Smooth muscle cell of the brain vasculature (primary cell): ENCODE data around the gene ST8SIA1.
A peak's percentile ranks its signal among the peaks of the same experiment; 100 is the strongest.

Experiments
- DNase-seq: peaks from one replicate; pipeline ENCODE4 v3.0.0-alpha.2; 2012; ENCODE audit warnings: low read depth, low spot score

Gene ST8SIA1

DNA sequence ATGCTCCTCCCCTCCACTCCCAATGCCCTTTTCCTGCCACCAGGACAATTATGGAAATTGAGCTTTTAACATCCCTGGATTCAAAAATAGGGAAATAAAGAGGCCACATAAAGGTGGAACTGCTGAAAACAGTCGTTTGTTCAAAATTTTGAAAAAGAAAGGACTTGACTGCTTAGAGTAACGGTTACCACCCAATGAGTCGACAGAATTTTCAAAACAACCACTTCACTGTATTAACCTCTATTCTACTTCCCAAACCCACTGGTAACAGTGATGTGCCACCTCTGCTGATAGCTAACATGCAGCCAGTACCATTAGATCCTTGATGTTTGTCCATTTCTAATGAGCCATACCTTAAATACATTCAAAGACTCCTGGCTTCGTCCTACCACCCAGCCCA is 4.9 kb downstream of the ST8SIA1 start:
- no peak for DNase-seq

DNA sequence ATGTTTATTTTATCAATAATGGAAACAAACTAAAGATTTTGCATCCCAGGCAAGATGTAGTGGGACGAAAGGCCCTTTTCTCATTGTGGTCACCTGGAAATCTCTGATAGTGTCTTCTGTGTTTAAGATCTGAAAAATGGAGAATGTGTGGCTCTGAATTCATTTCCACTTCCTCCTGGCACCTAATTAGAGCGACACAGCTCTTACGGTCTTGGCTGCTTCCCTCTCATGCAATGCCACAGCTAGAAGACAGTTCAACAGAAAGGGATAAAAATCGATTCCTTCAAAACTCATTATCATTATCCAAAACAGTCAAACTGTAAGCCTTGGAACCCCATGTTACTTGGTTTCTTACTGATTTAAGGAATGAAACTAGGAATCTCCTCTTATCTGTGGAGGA is 9.3 kb downstream of the ST8SIA1 start:
- DNase-seq, result no peak

DNA sequence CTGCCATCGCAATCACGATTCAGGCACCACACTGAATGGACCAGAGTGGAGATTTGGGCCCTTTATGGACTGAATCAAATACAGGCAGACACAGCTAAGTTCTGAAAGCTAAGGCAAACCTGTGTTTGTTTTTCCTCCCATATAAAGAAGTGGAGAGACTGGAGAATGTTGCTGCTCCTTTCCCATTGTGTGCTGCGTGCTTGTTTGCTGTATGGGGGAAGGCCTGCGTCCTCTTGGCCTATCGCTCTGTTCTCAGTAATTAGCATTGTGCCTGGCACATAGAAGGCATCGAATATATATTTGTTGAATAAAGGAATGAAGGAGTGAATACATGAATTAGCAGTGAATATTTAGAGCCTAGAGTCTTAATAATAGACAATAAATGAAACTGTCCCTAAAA is 12.4 kb downstream of the ST8SIA1 start:
- DNase-seq, result no peak

DNA sequence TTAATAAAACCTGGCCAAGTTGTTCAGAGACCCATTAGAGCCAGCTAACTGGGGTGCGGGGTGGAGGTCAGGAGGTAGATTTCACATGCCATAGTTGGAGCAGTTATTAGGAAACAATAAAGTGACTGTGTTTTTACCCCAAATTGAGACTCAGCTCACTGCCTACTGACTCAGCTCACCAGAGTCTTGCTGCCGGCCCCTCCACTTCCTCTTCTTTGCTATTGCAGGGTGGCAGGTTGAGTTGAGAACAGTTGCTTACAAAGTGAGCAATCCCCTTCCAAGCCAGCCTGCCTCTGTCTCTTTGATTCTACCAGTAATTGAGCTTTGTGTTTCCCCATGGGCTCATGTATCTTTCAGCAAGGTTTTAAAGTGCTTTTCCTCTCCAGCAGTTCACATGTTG is 12.9 kb downstream of the ST8SIA1 start:
- DNase-seq, result no peak

DNA sequence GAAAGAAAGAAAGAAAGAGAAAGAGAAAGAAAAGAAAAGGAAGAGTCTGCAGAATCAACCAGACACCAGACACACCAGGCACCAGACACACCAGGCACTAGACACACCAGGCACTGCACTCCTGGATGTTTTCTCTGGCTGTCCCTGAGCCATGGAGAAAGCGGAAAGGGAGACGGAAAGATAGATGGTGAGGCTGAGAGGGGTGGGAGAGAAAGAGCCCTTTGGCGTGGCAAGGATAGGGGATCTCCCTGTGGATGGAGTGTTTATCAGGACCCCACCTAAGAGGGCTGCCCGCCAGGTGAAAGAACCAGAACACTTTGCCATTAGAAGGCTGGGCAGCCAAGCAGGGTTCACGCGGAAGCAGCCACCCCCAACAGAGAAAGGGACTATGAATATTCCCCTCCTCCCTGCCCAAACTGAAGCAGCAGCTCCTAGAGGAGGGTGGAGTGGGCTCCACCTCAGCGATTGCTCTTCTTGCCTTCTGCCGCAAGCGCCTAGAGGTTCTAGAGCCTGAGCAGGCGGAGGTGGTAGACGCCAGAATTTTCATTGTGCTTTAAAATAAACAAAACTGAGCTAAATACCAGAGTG is 13.4 kb downstream of the ST8SIA1 start:
- DNase-seq, result no peak

DNA sequence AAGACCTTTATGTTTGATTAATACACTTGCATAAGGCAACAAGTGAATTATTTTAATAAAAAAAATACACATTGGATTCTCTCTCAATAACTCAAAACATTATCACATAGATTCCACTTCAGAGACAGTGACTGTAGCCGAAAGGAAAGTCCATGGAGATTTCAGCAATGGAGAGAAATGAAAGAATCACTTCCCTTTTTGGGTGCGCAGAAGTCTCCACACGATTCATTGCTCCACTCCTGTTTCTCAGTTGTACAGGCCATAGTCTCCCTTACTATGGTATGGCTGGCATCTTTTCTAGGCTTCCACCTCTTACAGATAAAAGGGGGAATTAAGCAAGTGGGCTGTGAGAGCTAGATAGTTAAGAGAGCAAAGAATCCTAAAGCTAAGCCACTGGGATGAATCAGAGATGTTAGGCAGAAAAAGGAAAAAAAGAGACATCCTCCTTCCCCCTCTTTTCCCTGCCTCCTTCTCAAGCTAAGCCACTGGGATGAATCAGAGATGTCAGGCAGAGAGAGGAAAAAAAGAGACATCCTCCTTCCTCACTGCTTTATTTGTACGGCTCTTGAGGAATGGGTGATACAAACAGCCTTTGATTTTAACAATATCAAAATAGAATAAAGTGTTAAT is 16.3 kb downstream of the ST8SIA1 start:
- DNase-seq, result no peak

DNA sequence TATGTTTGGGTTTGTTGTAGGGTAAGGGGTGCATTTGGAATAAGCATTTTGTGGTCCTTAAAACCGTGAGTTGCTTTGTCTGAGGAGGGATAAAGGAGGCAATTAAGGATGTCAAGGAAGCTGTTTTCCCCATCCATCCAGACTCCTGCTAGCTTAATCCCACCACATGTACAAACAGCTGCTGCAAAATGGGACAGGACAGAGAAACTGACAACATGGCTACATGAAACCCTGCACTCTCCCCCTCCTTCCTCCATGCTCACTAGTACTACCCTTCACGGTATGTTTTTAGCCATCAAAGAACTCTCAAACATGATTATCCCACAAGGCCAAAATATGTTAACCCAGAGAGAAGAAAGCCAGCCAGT is 20.6 kb downstream of the ST8SIA1 start:
- DNase-seq, result no peak

DNA sequence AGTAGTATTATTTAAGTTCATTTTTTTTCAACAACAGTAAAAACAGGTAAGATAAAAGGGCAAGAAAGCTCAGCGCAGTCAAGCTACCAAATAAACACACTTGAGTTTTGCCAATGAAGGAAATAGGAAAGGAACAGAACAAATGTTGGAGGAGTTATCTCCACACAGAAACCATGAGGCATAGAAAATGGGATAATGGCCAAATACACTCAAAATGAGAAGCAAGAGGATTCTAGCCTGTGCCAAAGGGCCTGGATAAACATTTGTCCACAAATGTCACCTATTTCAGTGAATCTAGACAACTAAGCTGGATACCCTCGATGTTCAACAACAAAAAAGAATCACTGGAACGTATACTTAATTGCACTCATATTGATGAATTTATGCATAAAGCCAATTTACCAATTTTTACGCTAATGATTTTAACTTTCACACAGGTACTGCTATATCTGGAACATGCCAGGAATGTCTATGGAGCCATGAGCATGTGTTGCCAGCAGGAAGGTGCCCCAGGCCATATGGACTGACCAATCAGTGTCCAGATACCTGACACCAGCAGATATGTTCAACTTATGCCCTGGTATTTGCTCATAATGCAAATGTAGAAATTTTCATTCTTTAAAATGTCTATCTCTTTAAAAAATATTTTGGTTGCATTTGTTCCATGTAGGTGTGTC is 21.1 kb downstream of the ST8SIA1 start:
- DNase-seq, result no peak

DNA sequence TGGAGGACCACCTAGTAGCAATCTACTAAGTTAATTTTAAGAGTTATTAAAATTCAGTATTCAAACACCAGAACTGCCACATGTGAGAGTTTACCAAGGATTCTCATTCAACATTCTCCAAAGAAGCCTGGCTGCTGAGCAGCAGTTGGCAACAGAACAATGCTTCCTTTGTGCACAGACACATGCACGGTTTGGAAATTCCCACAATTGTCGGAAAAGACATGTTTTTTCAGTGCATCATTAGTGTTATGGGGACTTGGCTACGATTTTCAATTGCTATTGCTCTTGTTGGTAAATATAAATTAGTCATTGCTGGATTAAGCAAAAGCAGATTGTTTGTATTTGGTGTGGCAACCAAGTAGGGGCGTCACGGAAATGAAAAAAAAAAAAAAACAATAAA is 22.2 kb downstream of the ST8SIA1 start:
- no peak for DNase-seq

DNA sequence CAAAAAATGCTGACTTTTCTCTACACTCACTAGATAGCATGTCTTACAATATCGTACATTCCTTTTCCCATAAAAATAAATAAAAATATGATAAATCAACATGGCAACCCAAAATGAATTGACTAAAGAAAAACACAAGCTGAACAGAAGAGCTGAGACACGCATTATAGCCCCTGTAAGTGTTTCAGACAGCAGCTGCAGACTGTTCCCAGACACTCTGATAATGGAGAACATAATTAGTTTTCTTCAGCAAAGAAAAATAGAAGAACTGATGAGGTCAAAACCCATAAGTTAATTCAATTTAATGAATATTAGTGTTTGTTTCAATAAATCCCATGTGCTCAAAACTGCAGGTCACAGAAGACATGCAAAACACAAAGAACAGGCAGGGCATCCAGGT is 23.8 kb downstream of the ST8SIA1 start:
- DNase-seq, result no peak

DNA sequence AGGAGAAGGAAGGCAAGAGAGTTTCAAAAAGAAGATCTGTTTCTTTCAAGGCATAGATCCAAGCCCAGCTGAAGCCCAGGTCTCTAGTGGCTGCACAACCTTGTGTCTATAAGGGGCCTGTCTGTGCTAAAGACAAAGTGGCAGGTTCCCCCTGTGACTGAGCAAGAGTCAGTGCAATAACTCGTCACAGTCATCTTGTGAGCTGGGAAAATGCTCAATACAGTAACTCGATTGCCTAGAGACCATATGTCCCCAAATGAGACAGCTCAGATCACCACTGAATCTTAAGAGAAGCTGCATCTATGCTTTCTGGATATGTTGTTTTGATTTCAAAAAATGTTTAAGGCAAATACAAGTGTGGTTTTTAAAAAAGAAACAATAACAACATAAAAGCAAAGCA is 24.2 kb downstream of the ST8SIA1 start:
- no peak for DNase-seq

DNA sequence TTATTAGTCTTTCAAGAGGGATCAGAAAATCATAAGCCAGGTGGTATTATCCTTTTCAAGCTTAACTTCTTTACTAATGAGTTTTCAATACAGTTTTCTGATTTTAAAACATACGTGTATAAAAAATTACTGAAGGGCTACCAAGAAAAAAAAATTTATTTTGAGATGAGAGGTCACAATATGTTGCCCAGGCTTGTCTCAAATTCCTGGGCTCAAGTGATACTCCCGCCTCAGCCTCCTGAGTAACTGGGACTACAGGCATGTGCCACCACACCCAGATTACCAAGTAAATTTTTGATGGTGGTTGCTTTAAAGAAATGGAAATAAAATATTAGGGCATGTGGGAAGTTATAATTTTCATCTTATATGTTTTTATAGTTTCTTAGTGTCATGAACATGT is 26.7 kb downstream of the ST8SIA1 start:
- DNase-seq, result no peak

DNA sequence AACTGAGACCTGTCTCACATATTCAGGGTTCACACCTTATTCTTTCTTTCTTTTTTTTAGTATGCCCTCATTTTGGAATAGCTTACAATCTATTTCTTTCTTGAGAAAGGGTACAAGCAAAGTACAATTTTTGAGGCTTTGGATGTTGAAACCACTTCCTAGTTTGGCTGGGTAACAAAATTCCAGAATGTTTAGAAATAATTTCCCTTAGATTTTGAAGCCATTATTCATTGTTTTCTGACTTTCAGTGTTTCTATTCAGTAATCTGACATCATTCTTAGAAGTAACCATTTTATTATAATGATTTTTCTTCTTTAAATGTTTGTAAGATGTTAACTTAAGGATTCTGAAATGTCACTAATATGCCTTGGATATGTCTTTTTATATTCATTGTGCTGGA is 28.2 kb downstream of the ST8SIA1 start:
- no peak for DNase-seq

DNA sequence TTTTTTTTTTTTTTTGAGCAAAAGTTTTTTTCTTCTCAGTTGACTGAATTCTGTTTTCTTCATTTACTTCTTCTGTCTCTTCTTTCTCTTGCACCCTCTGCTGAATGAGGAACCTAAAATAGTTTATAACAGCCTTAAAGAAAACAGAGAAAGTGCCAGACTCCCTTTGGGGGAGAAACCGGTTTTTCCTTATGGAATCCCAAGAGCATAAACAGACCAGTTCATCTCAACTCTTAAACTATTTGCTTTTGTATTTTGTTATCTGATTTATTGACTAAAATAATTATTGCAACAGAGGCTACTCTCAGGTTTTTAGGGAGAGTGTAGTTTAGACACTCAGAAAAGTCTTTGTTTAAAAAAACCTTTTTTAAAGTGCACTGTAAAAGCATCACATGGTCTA is 30.2 kb downstream of the ST8SIA1 start:
- DNase-seq, result no peak

DNA sequence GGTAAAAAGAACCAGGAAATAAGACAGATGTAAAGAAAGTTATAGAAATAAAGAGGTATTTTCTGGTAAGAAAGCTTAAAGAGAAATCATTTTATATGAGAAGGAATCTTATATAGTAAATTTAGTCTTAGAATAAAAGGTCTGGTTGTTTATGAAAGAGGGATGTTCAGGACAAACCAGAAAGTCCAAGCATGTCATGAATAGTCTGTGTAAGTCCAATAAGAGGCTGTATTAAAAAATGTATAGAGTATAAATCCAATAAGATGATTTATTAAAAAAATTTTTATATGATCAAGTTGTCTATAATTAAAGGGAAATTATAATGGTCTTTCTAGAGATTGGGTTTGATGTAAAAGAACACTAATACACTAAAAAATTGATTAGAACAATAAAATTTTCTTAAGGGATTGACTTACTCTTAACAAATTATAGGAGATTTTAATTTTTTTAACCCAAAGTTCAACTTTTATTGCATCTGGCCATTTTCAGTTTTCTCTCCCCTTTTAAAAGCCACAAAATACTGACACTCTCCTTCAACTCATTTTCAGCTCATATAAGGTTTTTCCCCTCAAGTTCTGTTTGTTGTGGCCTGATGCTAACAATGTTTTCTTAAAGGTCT is 35.1 kb downstream of the ST8SIA1 start:
- DNase-seq, result no peak

DNA sequence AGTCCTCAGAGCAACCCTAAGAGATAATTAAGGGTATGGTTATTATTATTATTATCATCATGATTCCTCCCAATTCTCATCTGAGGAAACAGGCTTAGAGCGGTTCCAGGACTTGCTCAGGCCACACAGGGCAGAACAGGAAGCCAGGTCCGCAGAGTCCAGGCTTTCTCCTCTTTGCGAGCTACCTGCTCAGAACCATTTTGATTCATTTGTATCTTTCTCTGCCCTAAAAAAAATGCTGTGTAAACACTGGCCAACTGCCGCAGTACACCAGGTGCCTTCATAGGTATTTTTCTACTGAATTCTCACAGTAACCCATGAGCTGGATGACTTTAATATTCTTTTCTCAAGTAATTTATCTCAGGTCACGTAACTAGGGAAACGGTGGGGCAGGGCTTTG is 45.3 kb downstream of the ST8SIA1 start:
- DNase-seq, result no peak

DNA sequence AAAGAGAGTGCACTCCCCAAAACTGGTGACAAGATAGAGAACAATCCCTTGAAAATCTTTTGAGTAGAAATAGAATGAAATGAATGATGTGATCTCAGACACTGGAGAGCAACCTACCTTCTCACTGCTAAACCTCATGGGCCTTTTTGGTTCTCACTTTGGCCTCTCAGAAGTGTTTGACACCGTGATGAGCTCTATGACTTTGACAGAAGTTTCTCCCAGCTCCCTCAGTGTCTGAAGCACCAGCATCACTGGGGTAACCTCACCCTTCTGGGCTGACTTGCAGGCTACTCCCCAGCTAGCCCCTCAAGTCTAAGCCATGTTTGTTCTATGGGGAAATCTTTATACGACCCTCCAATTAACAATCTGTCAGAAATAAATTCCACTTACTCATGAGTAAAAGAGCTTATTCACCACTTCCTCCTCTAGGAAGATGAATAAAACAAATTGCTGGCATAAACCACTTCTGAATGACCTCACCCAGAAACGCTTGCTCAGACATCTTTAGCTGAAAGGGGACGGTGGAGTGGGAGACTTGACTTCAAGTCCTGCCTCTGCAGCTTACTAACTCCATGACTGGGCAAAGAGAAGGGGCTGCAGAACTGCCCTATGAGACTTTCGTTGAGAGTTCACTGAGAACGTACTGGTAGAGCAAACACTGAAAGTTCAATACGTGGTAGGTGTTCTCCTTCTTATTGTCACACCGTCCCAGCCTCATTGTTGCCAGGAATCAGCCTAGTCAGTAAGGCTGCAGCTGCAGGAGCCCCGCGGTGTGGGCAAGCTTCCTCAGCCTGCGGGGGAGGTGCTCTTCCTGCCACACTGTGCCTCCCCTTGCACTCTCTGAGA is 46.5 kb downstream of the ST8SIA1 start:
- no peak for DNase-seq

DNA sequence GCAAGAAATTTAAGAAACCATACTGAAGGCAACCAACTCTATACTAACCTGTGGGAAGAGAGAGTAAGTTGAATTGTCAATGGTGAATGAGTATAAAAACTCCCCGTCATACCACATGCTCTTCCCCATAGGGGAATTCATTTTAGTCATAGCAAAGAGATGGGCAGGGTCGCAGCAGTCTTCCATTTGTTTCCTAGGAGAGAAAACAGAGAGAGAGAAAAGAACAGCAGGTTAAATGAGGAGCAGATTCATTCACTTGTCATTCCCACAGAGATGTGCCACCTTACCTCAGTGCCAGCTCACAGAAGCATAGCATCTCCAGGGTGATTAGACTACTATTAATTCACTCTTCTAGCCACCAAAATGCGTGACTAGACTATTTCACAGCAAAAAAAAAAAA is 47.4 kb downstream of the ST8SIA1 start:
- DNase-seq, result no peak

DNA sequence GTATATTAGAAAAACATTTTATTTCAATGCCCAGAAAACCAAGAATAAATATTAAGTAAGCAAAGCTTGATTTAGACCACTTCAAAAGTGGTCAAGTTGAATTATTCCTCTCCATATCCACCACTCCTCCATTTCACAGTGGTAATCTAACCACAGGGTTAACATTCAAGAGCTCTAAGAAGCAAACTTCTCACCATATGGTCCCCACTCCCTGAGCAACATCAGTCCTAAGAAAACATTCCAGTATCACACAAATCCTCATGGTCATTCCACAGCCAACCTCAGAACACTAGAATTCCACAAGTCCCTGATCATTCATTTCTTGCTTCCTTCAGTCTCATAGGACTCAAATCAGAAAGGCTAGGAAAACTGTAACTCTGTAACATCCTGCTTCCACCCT is 47.9 kb downstream of the ST8SIA1 start:
- DNase-seq, result peak; percentile 87

DNA sequence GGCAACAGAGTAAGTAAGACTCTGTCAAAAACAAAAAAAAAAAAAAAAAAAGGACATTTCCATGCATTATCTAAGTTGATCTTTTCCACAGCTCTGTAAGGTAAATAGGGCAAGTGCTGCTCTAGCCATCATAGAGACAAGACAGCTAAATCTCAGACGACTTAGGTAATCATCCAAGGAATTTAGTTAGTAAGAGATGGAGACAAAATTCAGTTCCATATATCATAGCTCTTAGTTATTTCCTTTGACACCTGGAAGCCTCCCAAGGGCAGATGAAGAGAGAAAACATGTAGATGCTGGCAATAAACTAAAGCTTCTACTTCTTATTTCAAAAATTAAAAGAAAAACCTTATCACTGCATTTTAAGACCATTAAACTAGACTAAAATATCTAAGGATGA is 48.7 kb downstream of the ST8SIA1 start:
- no peak for DNase-seq

DNA sequence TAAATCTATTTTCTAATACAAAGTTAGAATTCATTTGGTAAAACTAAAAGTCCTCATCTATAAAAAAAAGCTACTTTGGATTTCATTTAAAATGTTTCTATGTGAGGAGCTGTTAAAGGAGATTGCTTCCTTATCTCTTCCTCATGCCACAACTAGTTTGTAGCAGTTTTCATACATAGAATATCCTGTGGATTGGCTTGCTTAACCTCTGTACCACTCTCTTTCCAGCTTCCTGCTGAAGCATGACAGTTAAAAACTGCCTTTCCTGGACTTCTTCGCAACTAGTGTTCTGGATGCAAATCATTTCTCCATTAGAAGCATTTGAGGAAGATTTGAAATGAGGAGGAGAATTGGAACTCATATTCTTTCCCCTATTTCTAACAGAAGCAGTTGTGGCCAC is 49.6 kb downstream of the ST8SIA1 start:
- no peak for DNase-seq

DNA sequence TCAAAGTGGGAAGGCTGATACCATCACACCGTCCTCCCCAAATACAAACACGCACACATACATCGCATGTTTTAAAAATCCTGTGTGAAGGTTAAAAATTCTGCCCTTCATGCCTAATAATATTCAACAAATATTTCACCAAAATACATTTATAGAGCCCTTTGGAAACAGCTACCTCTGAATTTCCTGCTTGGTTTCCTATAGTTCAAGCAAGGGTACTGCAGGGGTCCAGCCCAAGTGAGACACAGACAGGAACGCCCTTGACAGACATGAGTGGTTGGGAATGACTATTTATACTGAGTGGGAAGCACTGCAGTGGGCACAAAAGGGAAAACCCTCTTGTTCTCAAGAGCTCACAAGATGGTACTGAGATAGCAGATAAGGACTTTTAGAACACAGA is 51.0 kb downstream of the ST8SIA1 start:
- no peak for DNase-seq
